Prostate gland (tissue), 2 donors: ENCODE measurements around the gene FOXO1. TPM values are rescaled to one million over a fixed set of nuclear protein-coding genes. Genes with fewer than 3 reads are reported as not detected.
A peak's percentile ranks its signal among the peaks of the same experiment; 100 is the strongest.

ENCODE experiments used
- DNase-seq: peaks from one replicate; pipeline ENCODE4 v3.0.0-alpha.2; 2019; ENCODE audit warnings: low spot score
- H3K27ac ChIP-seq, 2 donors: fragments of 200-600 bp; sonication (generic); 2 replicates each; pipeline ENCODE4 v1.5.1; 2017 to 2019
- H3K27me3 ChIP-seq: fragments of 200-600 bp; sonication (generic); replicated peaks from 2 replicates; pipeline ENCODE4 v1.5.1; 2019; ENCODE audit not compliant: insufficient read depth
- H3K36me3 ChIP-seq, 2 donors: fragments of 200-600 bp; sonication (generic); 1 replicate in 1 of 2; 2 replicates in 1 of 2; pipeline versions ENCODE4 v1.5.1 to v1.8.1; 2017 to 2019
- H3K4me1 ChIP-seq: fragments of 200-600 bp; sonication (generic); replicated peaks from 2 replicates; pipeline ENCODE4 v1.5.1; 2019
- H3K4me3 ChIP-seq, 2 donors: fragments of 200-600 bp; sonication (generic); 2 replicates each; pipeline ENCODE4 v1.5.1; 2017 to 2019
- H3K9me3 ChIP-seq: fragments of 200-600 bp; sonication (generic); 2 replicates; pipeline ENCODE4 v1.5.1; 2017
- CTCF ChIP-seq, 4 experiments: fragments of 200-600 bp in 2 of 4; fragments of 450-650 bp in 2 of 4; sonication (generic) in 2 of 4; IDR thresholded peaks; 1 replicate in 3 of 4; 2 replicates in 1 of 4; pipeline ENCODE4 v1.5.1; 2016 to 2019; ENCODE audit warnings: antibody characterized with exemption in 4 of 4, mild to moderate bottlenecking in 2 of 4, moderate library complexity in 2 of 4
- POLR2A ChIP-seq: fragments of 450-650 bp; IDR thresholded peaks from one replicate; pipeline ENCODE4 v1.6.1; 2016; ENCODE audit warnings: antibody characterized with exemption, mild to moderate bottlenecking
- POLR2AphosphoS5 ChIP-seq: sonication (generic); formaldehyde crosslinking; IDR thresholded peaks from one replicate; pipeline ENCODE4 v1.6.1; 2017; ENCODE audit warnings: antibody characterized with exemption
- WGBS: methylation state at CpG from one replicate; pipeline ENCODE4 v1.1.5; 2018; 5-methylcytosine and 5-hydroxymethylcytosine counted together
- intact Hi-C: fragments of 100-400 bp; cut with DNase I; formaldehyde crosslinking; loops from one replicate; pipeline ENCODE4 v1.14.2; 2022
- total RNA-seq, 2 donors: library from RNA; depleted of rRNA; stranded (reverse); fragments of >200 nt; gene quantifications; one replicate each; pipeline ENCODE4 v1.1.0, GENCODE V29; 2016

FOXO1 gene
- total RNA-seq, 2 donors from 2014 or later = 23.5 to 46.1 TPM

GRCh38 chr13:40546047-40546446 lies 120.4 kb downstream of the FOXO1 start:
- Histone ChIP-seq H3K9me3 (no peaks in the 10 kb centered on the region), H3K4me1 (no peaks in the 10 kb centered on the region), H3K36me3 (no peaks in the 10 kb centered on the region), H3K27me3 (no peaks in the 10 kb centered on the region), H3K4me3 (no peak overlapping the region), H3K27ac (no peak overlapping the region)
- TF ChIP-seq CTCF (IDR thresholded peaks at IDR 0.05) (no peak), POLR2AphosphoS5 (no peak), POLR2A (no peak)
- intact Hi-C loops = no loop called here
- no peak for DNase-seq
- WGBS = 95% methylated on average over 7 of the region's 7 CpGs

- WGBS = 41% methylated on average over 8 of the region's 8 CpGs
- peak; percentile 78 for TF ChIP-seq POLR2AphosphoS5
- no peak for TF ChIP-seq CTCF (IDR thresholded peaks at IDR 0.05)
- H3K4me1 ChIP-seq = no peaks in the 10 kb centered on the region
- no peaks in the 10 kb centered on the region for H3K36me3 ChIP-seq
- H3K4me3 ChIP-seq = no peak overlapping the region
- intact Hi-C loops = no loop called here
- no peaks in the 10 kb centered on the region for H3K27me3 ChIP-seq
- DNase-seq = peak; percentile 34
- no peak overlapping the region for H3K27ac ChIP-seq
- no peaks in the 10 kb centered on the region for H3K9me3 ChIP-seq
Observed at GRCh38 chr13:40540328-40541044, 126.0 kb downstream of the FOXO1 start.

GRCh38 chr13:40539576-40540327 lies 126.7 kb downstream of the FOXO1 start:
- Histone ChIP-seq H3K9me3 (no peaks in the 10 kb centered on the region), H3K4me3 (no peak overlapping the region), H3K27me3 (no peaks in the 10 kb centered on the region), H3K4me1 (no peaks in the 10 kb centered on the region), H3K27ac (no peak overlapping the region), H3K36me3 (no peaks in the 10 kb centered on the region)
- no peak for DNase-seq
- WGBS = 82% methylated on average over 9 of the region's 9 CpGs
- intact Hi-C loops = no loop called here
- TF ChIP-seq POLR2A = no peak
- no peak for TF ChIP-seq POLR2AphosphoS5
- TF ChIP-seq CTCF (IDR thresholded peaks at IDR 0.05) = no peak

- H3K4me3 ChIP-seq = no peak overlapping the region
- H3K36me3 ChIP-seq = no peaks in the 10 kb centered on the region
- DNase-seq = no peak
- no peak for TF ChIP-seq POLR2A
- TF ChIP-seq CTCF (IDR thresholded peaks at IDR 0.05) = no peak
- TF ChIP-seq POLR2AphosphoS5 = no peak
- no peaks in the 10 kb centered on the region for H3K4me1 ChIP-seq
- H3K9me3 ChIP-seq = no peaks in the 10 kb centered on the region
- WGBS = 50% methylated on average over 13 of the region's 13 CpGs
- intact Hi-C loops = no loop called here
- peak overlapping the region in 1 of 2 donors; percentile 56 for H3K27ac ChIP-seq
- no peaks in the 10 kb centered on the region for H3K27me3 ChIP-seq
Observed at GRCh38 chr13:40537146-40537895, 129.1 kb downstream of the FOXO1 start.
